ENCODE measurements around the gene ALKAL2. TPM values are rescaled to one million over a fixed set of nuclear protein-coding genes. Genes with fewer than 3 reads are reported as not detected.

Gene ALKAL2
- total RNA-seq, 1 experiment from 2014 or later, result not detected

GRCh38 chr2:249538-250042 lies 38.3 kb downstream of the ALKAL2 start:
- ChIA-PET CTCF (no interaction called here), RAD21 (ENCODE audit: low non-redundant PET in 1 of 2, low total read pairs in 2 of 2, uncharacterized antibody in 2 of 2, unreplicated experiment in 2 of 2) (no interaction called here), POLR2A (no interaction called here)
- H3K9me3 ChIP-seq (ENCODE audit: control insufficient read depth in 1 of 2, insufficient read depth in 1 of 2, low read depth in 1 of 2, low read length in 2 of 2), result no peaks in the 10 kb centered on the region
- H3K36me3 ChIP-seq (ENCODE audit: control insufficient read depth in 1 of 2, insufficient read depth in 2 of 2, low read length in 2 of 2), result no peaks in the 10 kb centered on the region
- TF ChIP-seq FOSL1 (IDR thresholded peaks at IDR 0.05; ENCODE audit: low read depth) (no peak), ZFX (IDR thresholded peaks at IDR 0.05) (no peak), POLR2AphosphoS5 (IDR thresholded peaks at IDR 0.05; ENCODE audit: low read depth, low read length) (no peak), EZH2phosphoT487 (IDR thresholded peaks at IDR 0.05; ENCODE audit: borderline replicate concordance) (no peak), CEBPB (IDR thresholded peaks at IDR 0.05; ENCODE audit: low read depth) (no peak), SP1 (IDR thresholded peaks at IDR 0.05; ENCODE audit: low read depth) (no peak), ZBTB33 (IDR thresholded peaks at IDR 0.05; ENCODE audit: extremely low read depth, insufficient replicate concordance, low read length) (no peak)
- H3K27me3 ChIP-seq (ENCODE audit: insufficient read depth, low read length), result no peaks in the 10 kb centered on the region
- H3K4me2 ChIP-seq (ENCODE audit: low read length), result no peak overlapping the region
- no peaks in the 10 kb centered on the region for H3K9me2 ChIP-seq (ENCODE audit: insufficient read depth)
- H3K27ac ChIP-seq (ENCODE audit: low read depth, low read length), result no peak overlapping the region
- H4K20me1 ChIP-seq (ENCODE audit: insufficient read depth), result no peaks in the 10 kb centered on the region
- H2AFZ ChIP-seq (ENCODE audit: low read depth, low read length, poor library complexity, severe bottlenecking), result no peak overlapping the region
- BruUV-seq (replicated peaks), result no TSS peak
- no peak for DNase-seq (ENCODE audit: low read depth, low spot score)
- H3K4me1 ChIP-seq (ENCODE audit: control insufficient read depth in 1 of 2, insufficient read depth in 2 of 2, low read length in 2 of 2), result no peaks in the 10 kb centered on the region
- H3K9ac ChIP-seq (ENCODE audit: low read length), result no peak overlapping the region
- no peaks in the 10 kb centered on the region for H3K79me2 ChIP-seq (ENCODE audit: insufficient read depth, low read length)
- intact Hi-C loops (cut with micrococcal nuclease), result loop anchor here (5.0 kb wide), 1 partner anchor 388 kb away; no protein-coding TSS in a partner anchor
- H3K4me3 ChIP-seq (replicated peaks in 1 of 2; ENCODE audit: low read depth in 1 of 2, low read length in 2 of 2), result no peak overlapping the region
- ATAC-seq, result no peak

GRCh38 chr2:248724-249123 lies 39.2 kb downstream of the ALKAL2 start:
- no peaks in the 10 kb centered on the region; a peak in 1 of 4 replicates for H3K36me3 ChIP-seq (ENCODE audit: control insufficient read depth in 1 of 2, insufficient read depth in 2 of 2, low read length in 2 of 2)
- no peak overlapping the region for H3K27ac ChIP-seq (ENCODE audit: low read depth, low read length)
- intact Hi-C loops (cut with micrococcal nuclease), result loop anchor here (5.0 kb wide), 1 partner anchor 389 kb away; no protein-coding TSS in a partner anchor
- CTCF ChIA-PET, result no interaction called here
- RAD21 ChIA-PET (ENCODE audit: low non-redundant PET in 1 of 2, low total read pairs in 2 of 2, uncharacterized antibody in 2 of 2, unreplicated experiment in 2 of 2), result no interaction called here
- no peak overlapping the region for H3K4me2 ChIP-seq (ENCODE audit: low read length)
- H2AFZ ChIP-seq (ENCODE audit: low read depth, low read length, poor library complexity, severe bottlenecking), result no peak overlapping the region
- no peak overlapping the region for H3K4me3 ChIP-seq (replicated peaks in 1 of 2; ENCODE audit: low read depth in 1 of 2, low read length in 2 of 2)
- H3K27me3 ChIP-seq (ENCODE audit: insufficient read depth, low read length), result no peaks in the 10 kb centered on the region
- ATAC-seq (no peak), DNase-seq (ENCODE audit: low read depth, low spot score) (no peak)
- POLR2A ChIA-PET, result no interaction called here
- H3K79me2 ChIP-seq (ENCODE audit: insufficient read depth, low read length), result no peaks in the 10 kb centered on the region
- H3K9ac ChIP-seq (ENCODE audit: low read length), result no peak overlapping the region
- TF ChIP-seq REST (IDR thresholded peaks at IDR 0.05; ENCODE audit: low read depth), result no peak
- no peak for TF ChIP-seq TCF7L2 (IDR thresholded peaks at IDR 0.05; ENCODE audit: borderline replicate concordance, extremely low read depth, insufficient read depth, insufficient read length)
- TF ChIP-seq CEBPB (IDR thresholded peaks at IDR 0.05; ENCODE audit: low read depth), result no peak
- TF ChIP-seq ZNF274 (IDR thresholded peaks at IDR 0.05; ENCODE audit: low read depth, low read length), result no peak
- BruUV-seq (replicated peaks), result no TSS peak
- H3K4me1 ChIP-seq (ENCODE audit: control insufficient read depth in 1 of 2, insufficient read depth in 2 of 2, low read length in 2 of 2), result no peaks in the 10 kb centered on the region
- H4K20me1 ChIP-seq (ENCODE audit: insufficient read depth), result no peaks in the 10 kb centered on the region
- no peaks in the 10 kb centered on the region for H3K9me2 ChIP-seq (ENCODE audit: insufficient read depth)
- no peaks in the 10 kb centered on the region for H3K9me3 ChIP-seq (ENCODE audit: control insufficient read depth in 1 of 2, insufficient read depth in 1 of 2, low read depth in 1 of 2, low read length in 2 of 2)

All from HCT116 (cell line).